Panc1 (cell line): ENCODE results near the gene WIPF1. TPM values are rescaled to one million over a fixed set of nuclear protein-coding genes. Genes with fewer than 3 reads are reported as not detected.

Source experiments
- ATAC-seq: fragments of 200-7000 bp; cut with Tn5 transposase; 2 replicates; pipeline ENCODE4 v1.9.1; 2020; ENCODE audit warnings: mild to moderate bottlenecking, moderate library complexity
- BruUV-seq: library from RNA; stranded (reverse); fragments of 400-500 nt; replicated peaks from 2 replicates; lab custom pipeline; 2021; lab: Mats Ljungman, UMichigan
- CTCF ChIA-PET: fragments of 300-600 bp; sonication (Branson Sonifier 250); formaldehyde crosslinking; loops from one replicate; lab custom pipeline; 2022; ENCODE audit warnings: antibody characterized with exemption; lab: Charles Lee
- POLR2A ChIA-PET: fragments of 300-600 bp; sonication (Branson Sonifier 250); formaldehyde crosslinking; loops from one replicate; lab custom pipeline; 2022; ENCODE audit warnings: antibody characterized with exemption; lab: Charles Lee
- DNase-seq: peaks from one replicate; pipeline ENCODE4 v3.0.0-alpha.2; 2010; ENCODE audit warnings: low read depth, low spot score
- H3K27ac ChIP-seq: 2 replicates; pipeline ENCODE4 v1.5.1; 2011; ENCODE audit warnings: mild to moderate bottlenecking, low read length, inconsistent platforms
- H3K27me3 ChIP-seq: fragments of 200-500 bp; sonication (Bioruptor generic); 2 replicates; pipeline ENCODE4 v1.6.0; 2014; ENCODE audit warnings: low read length, inconsistent platforms; ENCODE audit not compliant: control insufficient read depth, insufficient read depth
- H3K36me3 ChIP-seq: fragments of 200-500 bp; sonication (Bioruptor generic); 2 replicates; pipeline ENCODE4 v1.5.1; 2014; ENCODE audit warnings: inconsistent platforms, mild to moderate bottlenecking, low read length, moderate library complexity; ENCODE audit not compliant: control insufficient read depth, insufficient read depth
- H3K4me1 ChIP-seq: 2 replicates; pipeline ENCODE4 v1.5.1; 2011; ENCODE audit warnings: inconsistent platforms, mild to moderate bottlenecking, low read length, moderate library complexity; ENCODE audit not compliant: control insufficient read depth, insufficient read depth
- H3K4me3 ChIP-seq, 2 experiments: 2 replicates each; pipeline ENCODE4 v1.5.1; 2011 to 2012; ENCODE audit warnings: low read depth in 2 of 2, low read length in 2 of 2, mild to moderate bottlenecking in 2 of 2, inconsistent platforms in 1 of 2, moderate library complexity in 1 of 2
- H3K9me3 ChIP-seq: fragments of 200-500 bp; sonication (Bioruptor generic); 2 replicates; pipeline ENCODE4 v1.5.1; 2014; ENCODE audit warnings: low read depth, mild to moderate bottlenecking, inconsistent platforms, low read length, moderate library complexity; ENCODE audit not compliant: control insufficient read depth, insufficient read depth
- POLR2AphosphoS5 ChIP-seq: IDR thresholded peaks from 2 replicates; pipeline ENCODE4 v1.6.1; 2012; ENCODE audit warnings: mild to moderate bottlenecking, low read depth, low read length, moderate library complexity
- SIN3A ChIP-seq: IDR thresholded peaks from 2 replicates; pipeline ENCODE4 v1.6.1; 2012; ENCODE audit warnings: low read depth, mild to moderate bottlenecking, low read length, moderate library complexity, borderline replicate concordance; ENCODE audit not compliant: insufficient read depth
- TCF7L2 ChIP-seq: IDR thresholded peaks from 2 replicates; pipeline ENCODE4 v1.6.1; 2011; ENCODE audit warnings: mild to moderate bottlenecking, low read depth, low read length, inconsistent platforms
- in situ Hi-C: cut with HindIII; loops from 2 replicates; pipeline ENCODE4 v1.10.0; 2016; ENCODE audit warnings: low sequenced_read_pairs, low pct_unique_long_range_greater_than_20kb
- intact Hi-C: fragments of 100-400 bp; cut with micrococcal nuclease; formaldehyde crosslinking; loops from one replicate; pipeline ENCODE4 v1.10.0; 2022; ENCODE audit not compliant: unreplicated experiment
- total RNA-seq: library from RNA; stranded (reverse); gene quantifications from one replicate; pipeline ENCODE4 v1.2.1, GENCODE V29; 2021; ENCODE audit not compliant: unreplicated experiment
- TF ChIP-seq, protein P1 (sequence below), 2 experiments: IDR thresholded peaks; 2 replicates each; pipeline ENCODE4 v1.6.1; 2011 to 2012; ENCODE audit warnings: low read depth in 2 of 2, control low read depth in 1 of 2, low read length in 1 of 2, mild to moderate bottlenecking in 1 of 2, moderate library complexity in 1 of 2; ENCODE audit not compliant: insufficient read depth in 1 of 2
- TF ChIP-seq, protein P2 (sequence below): fragments of 450-650 bp; IDR thresholded peaks from 2 replicates; pipeline ENCODE4 v1.5.1; 2017; ENCODE audit warnings: mild to moderate bottlenecking

The WIPF1 gene
- total RNA-seq, 1 experiment from 2014 or later = 8.3 TPM

GRCh38 chr2:174607584-174607983, 10.0 kb upstream of the WIPF1 start:
- POLR2A ChIA-PET = no interaction called here
- no peak overlapping the region for H3K4me3 ChIP-seq
- H3K27me3 ChIP-seq = no peaks in the 10 kb centered on the region
- TF ChIP-seq TCF7L2 (no peak), POLR2AphosphoS5 (no peak), SIN3A (no peak)
- TF ChIP-seq, protein P1, sequence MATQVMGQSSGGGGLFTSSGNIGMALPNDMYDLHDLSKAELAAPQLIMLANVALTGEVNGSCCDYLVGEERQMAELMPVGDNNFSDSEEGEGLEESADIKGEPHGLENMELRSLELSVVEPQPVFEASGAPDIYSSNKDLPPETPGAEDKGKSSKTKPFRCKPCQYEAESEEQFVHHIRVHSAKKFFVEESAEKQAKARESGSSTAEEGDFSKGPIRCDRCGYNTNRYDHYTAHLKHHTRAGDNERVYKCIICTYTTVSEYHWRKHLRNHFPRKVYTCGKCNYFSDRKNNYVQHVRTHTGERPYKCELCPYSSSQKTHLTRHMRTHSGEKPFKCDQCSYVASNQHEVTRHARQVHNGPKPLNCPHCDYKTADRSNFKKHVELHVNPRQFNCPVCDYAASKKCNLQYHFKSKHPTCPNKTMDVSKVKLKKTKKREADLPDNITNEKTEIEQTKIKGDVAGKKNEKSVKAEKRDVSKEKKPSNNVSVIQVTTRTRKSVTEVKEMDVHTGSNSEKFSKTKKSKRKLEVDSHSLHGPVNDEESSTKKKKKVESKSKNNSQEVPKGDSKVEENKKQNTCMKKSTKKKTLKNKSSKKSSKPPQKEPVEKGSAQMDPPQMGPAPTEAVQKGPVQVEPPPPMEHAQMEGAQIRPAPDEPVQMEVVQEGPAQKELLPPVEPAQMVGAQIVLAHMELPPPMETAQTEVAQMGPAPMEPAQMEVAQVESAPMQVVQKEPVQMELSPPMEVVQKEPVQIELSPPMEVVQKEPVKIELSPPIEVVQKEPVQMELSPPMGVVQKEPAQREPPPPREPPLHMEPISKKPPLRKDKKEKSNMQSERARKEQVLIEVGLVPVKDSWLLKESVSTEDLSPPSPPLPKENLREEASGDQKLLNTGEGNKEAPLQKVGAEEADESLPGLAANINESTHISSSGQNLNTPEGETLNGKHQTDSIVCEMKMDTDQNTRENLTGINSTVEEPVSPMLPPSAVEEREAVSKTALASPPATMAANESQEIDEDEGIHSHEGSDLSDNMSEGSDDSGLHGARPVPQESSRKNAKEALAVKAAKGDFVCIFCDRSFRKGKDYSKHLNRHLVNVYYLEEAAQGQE (IDR thresholded peaks at IDR 0.05; ENCODE audit: insufficient read depth in 1 of 2, low read depth in 2 of 2, low read length in 1 of 2) = no peak
- TF ChIP-seq, protein P2, sequence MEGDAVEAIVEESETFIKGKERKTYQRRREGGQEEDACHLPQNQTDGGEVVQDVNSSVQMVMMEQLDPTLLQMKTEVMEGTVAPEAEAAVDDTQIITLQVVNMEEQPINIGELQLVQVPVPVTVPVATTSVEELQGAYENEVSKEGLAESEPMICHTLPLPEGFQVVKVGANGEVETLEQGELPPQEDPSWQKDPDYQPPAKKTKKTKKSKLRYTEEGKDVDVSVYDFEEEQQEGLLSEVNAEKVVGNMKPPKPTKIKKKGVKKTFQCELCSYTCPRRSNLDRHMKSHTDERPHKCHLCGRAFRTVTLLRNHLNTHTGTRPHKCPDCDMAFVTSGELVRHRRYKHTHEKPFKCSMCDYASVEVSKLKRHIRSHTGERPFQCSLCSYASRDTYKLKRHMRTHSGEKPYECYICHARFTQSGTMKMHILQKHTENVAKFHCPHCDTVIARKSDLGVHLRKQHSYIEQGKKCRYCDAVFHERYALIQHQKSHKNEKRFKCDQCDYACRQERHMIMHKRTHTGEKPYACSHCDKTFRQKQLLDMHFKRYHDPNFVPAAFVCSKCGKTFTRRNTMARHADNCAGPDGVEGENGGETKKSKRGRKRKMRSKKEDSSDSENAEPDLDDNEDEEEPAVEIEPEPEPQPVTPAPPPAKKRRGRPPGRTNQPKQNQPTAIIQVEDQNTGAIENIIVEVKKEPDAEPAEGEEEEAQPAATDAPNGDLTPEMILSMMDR = no peak
- CTCF ChIA-PET = no interaction called here
- H3K4me1 ChIP-seq = no peaks in the 10 kb centered on the region
- intact Hi-C loops = no loop called here
- no peaks in the 10 kb centered on the region for H3K36me3 ChIP-seq
- ATAC-seq (no peak), DNase-seq (no peak)
- in situ Hi-C loops = no loop called here
- BruUV-seq = no TSS peak
- no peak overlapping the region for H3K27ac ChIP-seq
- no peaks in the 10 kb centered on the region for H3K9me3 ChIP-seq

DNA sequence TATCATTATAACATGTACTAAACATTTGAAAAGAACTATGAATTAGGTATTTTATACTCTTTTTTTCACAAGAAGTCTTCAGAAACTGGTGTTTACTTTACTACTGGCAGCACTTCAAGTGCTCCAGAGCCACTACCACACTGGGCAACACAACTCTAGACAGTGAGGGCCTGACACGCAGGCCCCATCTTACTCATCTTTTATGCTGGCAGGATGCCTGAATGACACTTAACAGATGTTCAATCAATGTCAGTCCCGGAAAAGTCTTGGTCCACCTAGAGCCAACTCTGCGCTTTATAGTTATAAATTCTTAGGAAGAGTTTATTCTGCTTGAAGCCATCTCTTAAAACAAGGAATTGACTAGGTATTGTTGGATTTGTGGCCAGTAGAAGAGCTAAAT, 8.7 kb upstream of the WIPF1 start:
- POLR2A ChIA-PET = no interaction called here
- intact Hi-C loops = no loop called here
- TF ChIP-seq, protein P2 = no peak
- TF ChIP-seq SIN3A = no peak
- TF ChIP-seq POLR2AphosphoS5 = no peak
- TF ChIP-seq TCF7L2 = no peak
- TF ChIP-seq, protein P1 (IDR thresholded peaks at IDR 0.05; ENCODE audit: insufficient read depth in 1 of 2, low read depth in 2 of 2, low read length in 1 of 2) = no peak
- BruUV-seq = no TSS peak
- Histone ChIP-seq H3K4me1 (no peaks in the 10 kb centered on the region), H3K4me3 (no peak overlapping the region), H3K36me3 (no peaks in the 10 kb centered on the region), H3K9me3 (no peaks in the 10 kb centered on the region), H3K27me3 (no peaks in the 10 kb centered on the region), H3K27ac (no peak overlapping the region)
- in situ Hi-C loops = no loop called here
- DNase-seq (no peak), ATAC-seq (no peak)
- CTCF ChIA-PET = no interaction called here
